Measurements from ENCODE around the gene ERRFI1.

Gene ERRFI1

GRCh38 chr1:8003438-8004112 is 22.5 kb downstream of the ERRFI1 start:
- no peak for DNase-seq (ENCODE audit: low read depth, low spot score)

DNA sequence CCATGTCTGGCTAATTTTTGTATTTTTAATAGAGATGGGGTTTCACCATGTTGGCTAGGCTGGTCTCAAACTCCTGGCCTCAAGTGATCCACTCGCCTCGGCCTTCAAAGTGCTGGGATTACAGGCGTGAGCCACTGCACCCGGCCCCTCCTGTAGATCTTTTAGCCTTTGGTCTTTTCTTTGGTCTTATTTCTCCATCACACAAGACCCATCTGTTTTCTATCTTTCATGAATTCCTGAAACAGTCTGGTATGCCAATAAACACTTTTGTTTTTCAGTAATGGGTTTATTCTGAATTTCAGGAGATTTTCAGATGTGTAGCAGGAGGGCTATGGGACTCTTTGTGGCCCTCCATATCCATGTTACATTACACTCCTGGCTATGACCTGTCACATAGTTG is 23.2 kb downstream of the ERRFI1 start:
- no peak for DNase-seq (ENCODE audit: low read depth, low spot score)

- no peak for DNase-seq (ENCODE audit: low read depth, low spot score)
Measured at GRCh38 chr1:8002329-8002910, 23.7 kb downstream of the ERRFI1 start.

DNA sequence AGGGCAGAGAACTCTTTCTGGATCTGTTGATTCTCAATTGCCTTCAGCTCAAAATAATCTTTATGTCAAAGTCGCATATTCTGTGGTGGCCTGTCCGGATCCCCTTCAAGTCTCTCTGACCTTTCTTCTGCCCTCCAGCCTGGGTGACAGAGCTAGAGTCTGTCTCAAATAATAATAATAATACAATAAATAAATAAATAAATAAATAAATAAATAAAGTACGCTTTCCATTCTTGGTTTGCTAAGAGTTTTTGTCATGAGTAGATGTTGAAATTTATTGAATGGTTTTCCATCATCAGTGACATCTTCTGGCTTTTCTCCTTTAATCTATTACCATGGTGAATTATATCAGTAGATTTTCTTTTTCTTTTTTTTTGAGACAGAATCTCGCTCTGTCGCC is 30.7 kb downstream of the ERRFI1 start:
- no peak for DNase-seq (ENCODE audit: low read depth, low spot score)

DNA sequence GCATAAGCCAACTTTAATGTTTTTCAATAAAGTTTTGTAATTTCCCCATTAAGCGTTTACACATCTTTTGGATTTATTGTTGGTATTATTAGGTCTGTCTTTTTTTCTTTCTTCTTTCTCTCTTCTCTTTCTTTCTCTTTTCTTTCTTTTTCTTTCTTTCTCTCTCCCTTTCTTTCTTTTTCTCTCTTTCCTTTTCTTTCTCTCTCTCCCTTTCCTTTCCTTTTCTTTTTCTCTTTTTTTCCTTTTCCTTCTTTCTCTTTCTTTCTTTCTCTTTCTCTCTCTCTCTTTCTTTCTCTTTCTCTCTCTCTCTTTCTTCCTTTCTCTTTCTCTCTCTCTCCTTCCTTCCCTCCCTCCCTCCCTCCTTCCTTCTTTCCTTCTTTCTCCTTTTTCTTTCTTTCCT is 31.3 kb downstream of the ERRFI1 start:
- no peak for DNase-seq (ENCODE audit: low read depth, low spot score)

DNA sequence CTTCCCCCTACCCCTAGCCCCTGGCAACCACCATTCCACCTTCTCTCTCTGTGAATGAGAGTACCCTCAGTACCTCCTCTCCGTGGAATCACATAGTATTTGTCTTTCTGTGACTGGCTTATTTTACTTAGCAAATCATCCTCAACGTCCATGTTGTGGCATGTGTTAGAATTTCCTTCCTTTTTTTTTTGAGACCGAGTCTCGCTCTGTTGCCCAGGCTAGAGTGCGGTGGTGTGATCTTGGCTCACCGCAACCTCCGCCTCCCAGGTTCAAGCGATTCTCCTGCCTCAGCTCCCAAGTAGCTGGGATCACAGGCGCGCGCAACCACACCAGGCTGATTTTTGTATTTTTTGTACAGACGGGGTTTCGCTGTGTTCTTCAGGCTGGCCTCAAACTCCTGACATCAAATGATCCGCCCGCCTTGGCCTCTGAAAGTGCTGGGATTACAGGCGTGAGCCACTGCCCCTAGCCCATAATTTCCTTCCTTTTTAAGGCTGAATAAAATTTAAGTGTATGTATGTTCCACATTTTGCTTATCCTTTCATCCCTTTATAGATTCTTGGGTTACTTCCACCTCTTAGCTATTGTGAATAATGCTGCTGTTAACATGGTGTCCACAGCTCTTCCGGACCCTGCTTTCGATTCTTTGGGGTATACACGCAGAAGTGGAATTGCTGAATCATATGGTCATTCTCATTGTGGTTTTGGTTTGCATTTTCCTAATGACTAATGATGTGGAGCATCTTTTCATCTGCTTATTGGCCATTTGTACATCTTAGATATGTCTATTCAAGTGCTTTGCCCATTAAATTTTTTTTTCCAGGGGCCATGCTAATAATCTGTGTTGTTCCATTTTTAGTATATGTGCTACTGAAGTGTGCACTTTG is 32.3 kb downstream of the ERRFI1 start:
- no peak for DNase-seq (ENCODE audit: low read depth, low spot score)

DNA sequence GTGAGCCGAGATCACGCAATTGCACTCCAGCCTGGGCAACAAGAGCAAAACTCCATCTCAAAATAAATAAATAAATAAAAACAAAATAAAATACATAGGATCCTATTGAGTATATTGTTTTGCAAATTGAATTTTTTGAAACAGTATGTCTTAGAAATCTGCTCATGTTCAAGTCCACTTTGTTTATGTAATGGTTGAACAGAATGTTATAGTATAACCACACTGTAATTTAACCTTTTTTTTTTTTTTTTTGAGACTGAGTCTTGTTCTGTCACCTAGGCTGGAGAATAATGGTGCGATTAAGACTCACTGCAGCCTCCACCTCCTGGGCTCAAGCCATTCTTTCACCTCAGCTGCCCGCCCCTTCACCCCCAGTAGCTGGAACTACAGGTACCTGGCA is 33.2 kb downstream of the ERRFI1 start:
- DNase-seq (ENCODE audit: low read depth, low spot score), result no peak

DNA sequence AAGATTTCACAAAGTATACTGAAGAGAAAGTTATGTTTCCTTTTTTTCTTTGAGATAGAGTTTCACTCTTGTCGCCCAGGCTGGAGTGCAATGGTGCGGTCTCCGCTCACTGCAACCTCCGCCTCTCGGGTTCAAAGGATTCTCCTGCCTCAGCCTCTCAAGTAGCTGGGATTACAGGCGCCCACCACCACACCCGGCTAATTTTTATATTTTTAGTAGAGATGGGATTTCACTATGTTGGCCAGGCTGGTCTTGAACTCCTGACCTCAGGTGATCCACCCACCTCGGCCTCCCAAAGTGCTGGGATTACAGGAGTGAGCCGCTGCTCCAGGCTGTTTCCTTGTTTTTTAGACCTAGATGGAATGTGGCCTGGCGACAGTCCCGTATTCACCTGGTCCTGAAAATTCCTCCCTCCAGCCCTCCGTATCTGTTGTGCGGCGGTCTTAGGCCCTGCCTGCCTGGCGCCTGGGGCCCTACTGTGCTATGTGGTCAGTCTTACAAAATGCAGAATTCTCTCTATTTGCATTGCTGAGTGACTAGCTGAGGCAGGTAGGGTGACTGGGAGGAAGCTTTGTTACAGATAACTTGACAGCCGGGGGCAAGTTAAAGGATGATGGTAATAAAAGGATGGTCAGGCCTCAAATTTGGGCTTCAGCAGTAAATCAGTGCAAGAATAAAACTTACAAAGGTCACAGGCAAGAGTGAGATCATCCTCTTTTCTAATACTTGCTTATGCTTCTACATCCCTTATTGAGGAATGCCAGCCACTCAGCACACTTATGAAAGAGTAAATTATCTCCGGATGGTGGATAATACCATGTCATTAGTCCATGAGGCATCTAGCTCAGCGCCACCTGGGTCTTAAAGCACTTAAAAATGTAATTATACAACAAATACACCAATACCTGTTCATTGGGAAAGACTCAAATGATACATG is 34.3 kb downstream of the ERRFI1 start:
- no peak for DNase-seq (ENCODE audit: low read depth, low spot score)

- no peak for DNase-seq (ENCODE audit: low read depth, low spot score)
Measured at GRCh38 chr1:7989762-7990428, 36.2 kb downstream of the ERRFI1 start.

- no peak for DNase-seq (ENCODE audit: low read depth, low spot score)
Measured at GRCh38 chr1:7988576-7988975, 37.5 kb downstream of the ERRFI1 start.

DNA sequence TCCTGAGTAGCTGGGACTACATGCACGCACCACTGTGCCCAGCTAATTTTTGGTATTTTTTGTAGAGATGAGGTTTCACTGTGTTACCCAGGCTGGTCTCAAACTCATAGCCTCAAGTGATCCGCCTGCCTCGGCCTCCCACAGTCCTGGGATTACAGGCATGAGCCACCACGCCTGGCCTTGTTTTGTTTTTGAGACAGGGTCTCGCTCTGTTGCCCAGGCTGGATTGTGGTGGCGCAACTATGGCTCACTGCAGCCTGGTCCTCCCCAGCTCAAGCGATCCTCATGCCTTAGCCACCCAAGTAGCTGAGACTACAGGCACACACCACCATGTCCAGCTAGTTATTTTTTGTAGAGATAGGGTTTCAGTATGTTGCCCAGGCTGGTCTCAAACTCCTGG is 38.6 kb downstream of the ERRFI1 start:
- no peak for DNase-seq (ENCODE audit: low read depth, low spot score)

GRCh38 chr1:7985851-7986612 is 40.1 kb downstream of the ERRFI1 start:
- no peak for DNase-seq (ENCODE audit: low read depth, low spot score)

GRCh38 chr1:7984811-7985210 is 41.3 kb downstream of the ERRFI1 start:
- DNase-seq (ENCODE audit: low read depth, low spot score), result no peak

GRCh38 chr1:7983086-7983778 is 42.9 kb downstream of the ERRFI1 start:
- DNase-seq (ENCODE audit: low read depth, low spot score), result no peak

DNA sequence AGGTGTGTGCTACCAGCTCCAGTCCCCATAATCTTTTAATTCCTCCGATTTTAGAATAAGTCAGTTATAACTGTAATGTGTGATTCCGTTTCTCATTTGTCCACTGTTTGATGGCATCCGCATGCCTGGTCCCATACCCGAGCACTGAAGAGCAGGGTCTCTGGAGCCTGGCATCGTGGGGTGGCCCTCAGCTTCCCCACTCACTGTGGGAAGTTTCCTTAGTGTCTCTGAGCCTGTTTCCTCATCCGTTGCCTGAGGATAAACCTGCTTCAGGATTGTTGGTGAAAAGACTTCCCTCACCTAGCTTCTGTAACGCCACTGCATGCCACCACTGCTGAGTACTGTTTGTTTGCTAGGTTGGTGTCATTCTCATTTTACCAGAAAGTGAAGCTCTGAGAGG is 45.1 kb downstream of the ERRFI1 start:
- DNase-seq (ENCODE audit: low read depth, low spot score), result no peak

DNA sequence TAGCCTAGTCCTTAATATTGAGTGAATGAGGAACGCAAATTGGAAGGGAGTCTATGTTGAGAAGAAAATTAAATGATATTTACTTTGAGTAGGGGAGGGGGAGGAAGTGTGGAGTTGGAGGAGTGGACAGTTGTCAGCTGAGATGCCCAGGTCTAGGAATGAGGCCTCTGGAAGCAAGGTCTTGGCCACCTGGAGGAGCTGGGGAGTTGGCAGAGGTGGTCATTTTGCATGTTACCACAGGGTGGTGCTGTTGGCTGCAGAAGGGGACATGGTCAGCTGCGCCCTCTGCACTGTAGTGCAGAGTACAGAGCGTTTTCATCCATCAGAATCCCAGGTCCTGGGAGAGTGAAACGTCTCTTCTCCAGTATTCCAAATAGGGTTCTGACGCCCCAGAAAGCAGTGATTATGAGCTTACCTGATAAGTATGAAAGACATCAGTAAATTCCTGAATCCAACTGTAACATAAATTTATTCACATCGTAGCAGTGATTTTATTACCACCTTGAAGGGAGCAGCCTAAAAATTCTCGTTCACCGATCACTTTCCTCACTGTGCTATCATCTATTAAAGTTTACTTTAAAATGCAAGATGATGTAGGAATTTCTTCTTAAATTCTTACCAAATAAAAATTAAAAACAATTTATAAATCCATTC is 50.8 kb downstream of the ERRFI1 start:
- no peak for DNase-seq (ENCODE audit: low read depth, low spot score)

DNA sequence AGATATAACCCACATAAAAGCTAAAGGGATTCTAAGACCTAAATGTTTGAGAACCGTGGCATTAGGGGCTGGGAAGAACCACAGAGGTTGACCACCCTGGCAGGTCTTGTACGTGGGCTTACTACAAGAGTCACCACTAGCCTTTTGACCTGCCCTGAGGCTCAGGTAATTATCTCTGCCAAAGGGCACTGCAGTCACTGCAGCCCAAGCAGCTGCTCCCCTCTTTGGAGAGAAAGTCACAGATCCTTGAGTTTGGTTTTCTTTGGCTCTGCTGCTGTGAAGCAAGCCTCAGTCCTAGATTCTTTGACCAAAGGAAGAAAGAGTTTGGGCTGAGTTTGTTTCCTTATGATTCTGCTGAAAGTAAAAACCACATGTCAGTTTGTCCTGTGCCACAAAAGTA is 53.0 kb downstream of the ERRFI1 start:
- no peak for DNase-seq (ENCODE audit: low read depth, low spot score)

GRCh38 chr1:7972285-7972684 is 53.8 kb downstream of the ERRFI1 start:
- DNase-seq (ENCODE audit: low read depth, low spot score), result no peak

DNA sequence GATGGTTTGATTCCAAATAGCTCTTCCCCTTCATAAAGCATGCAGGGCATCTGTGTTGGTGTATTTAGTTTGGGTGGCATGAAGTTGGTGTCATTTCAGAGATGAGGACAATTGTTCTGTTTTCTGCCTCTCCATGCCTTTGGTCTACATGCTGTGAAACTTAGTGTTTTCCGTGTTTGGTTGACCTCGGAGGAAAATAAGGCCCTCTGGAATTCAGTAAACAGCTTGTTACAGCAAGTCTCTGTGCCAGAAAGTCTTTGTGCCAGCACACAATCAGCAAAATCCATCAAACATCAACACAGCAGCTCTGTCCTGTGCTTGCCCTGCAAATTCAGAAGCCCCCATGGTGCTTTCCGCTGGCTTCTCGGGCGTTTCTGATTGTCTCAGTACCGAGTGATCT is 55.1 kb downstream of the ERRFI1 start:
- DNase-seq (ENCODE audit: low read depth, low spot score), result no peak
